Left lung (tissue), 14 donors: ENCODE measurements around the gene MGAT3. TPM values are rescaled to one million over a fixed set of nuclear protein-coding genes. Genes with fewer than 3 reads are reported as not detected.

Experiments
- ATAC-seq: fragments of 200-7000 bp; cut with Tn5 transposase; one replicate; pipeline ENCODE4 v1.9.1; 2020; ENCODE audit warnings: moderate library complexity
- DNase-seq, 4 donors: peaks; one replicate each; pipeline ENCODE4 v3.0.0-alpha.2; 2013 to 2020
- H3K27ac ChIP-seq, 2 donors: fragments of 200-600 bp; sonication (generic) in 1 of 2; one replicate each; pipeline versions ENCODE4 v1.5.0 to v1.8.0; 2020 to 2021
- H3K27me3 ChIP-seq, 2 donors: fragments of 200-600 bp; sonication (generic) in 1 of 2; one replicate each; pipeline versions ENCODE4 v1.5.0 to v1.8.0; 2020 to 2021
- H3K36me3 ChIP-seq, 2 donors: fragments of 200-600 bp; sonication (generic) in 1 of 2; one replicate each; pipeline versions ENCODE4 v1.5.0 to v1.8.0; 2020 to 2021
- H3K4me1 ChIP-seq, 2 donors: fragments of 200-600 bp; one replicate each; pipeline ENCODE4 v1.8.0; 2021
- H3K4me3 ChIP-seq, 2 donors: fragments of 200-600 bp; sonication (generic) in 1 of 2; one replicate each; pipeline versions ENCODE4 v1.5.0 to v1.8.0; 2020 to 2021; ENCODE audit warnings: mild to moderate bottlenecking in 1 of 2
- H3K9me3 ChIP-seq, 2 donors: fragments of 200-600 bp; sonication (generic) in 1 of 2; one replicate each; pipeline versions ENCODE4 v1.5.0 to v1.8.0; 2020 to 2021
- CTCF ChIP-seq, 2 donors: fragments of 200-600 bp; sonication (generic) in 1 of 2; IDR thresholded peaks; one replicate each; pipeline versions ENCODE4 v1.5.0 to v1.8.0; 2021; ENCODE audit warnings: antibody characterized with exemption in 2 of 2
- intact Hi-C, 2 donors: fragments of 100-400 bp; cut with DNase I; formaldehyde crosslinking; loops; one replicate each; pipeline versions ENCODE4 v1.11.2 to v1.14.2; 2022
- long read RNA-seq, 12 donors: library from polyadenylated mRNA in 2 of 12; unstranded in 2 of 12; transcript quantifications; one replicate each; pipeline ENCODE4 v2.0.0 and lab custom pipeline, GENCODE V29; 2019 to 2026
- polyA plus RNA-seq, 6 donors: library from polyadenylated mRNA; unstranded; fragments of 120-200 nt; gene quantifications; one replicate each; pipeline ENCODE4 v1.2.1, GENCODE V29; 2013; ENCODE audit not compliant: insufficient read length in 6 of 6
- total RNA-seq, 2 donors: library from RNA; stranded (reverse); fragmentation: NEBNext Ultra II Directional; extraction: Animal tissue kit (Norgen Biotek cat#: 25700); gene quantifications; one replicate each; pipeline ENCODE4 v1.2.1, GENCODE V29; 2021
- donor health status: DM: no; HTN: yes; CAD: no.
- donor health status: DM: no; HTN: no; CAD: no.

MGAT3 gene
- total RNA-seq (1 to 10 TPM; 6.7 to 8.8 TPM), polyA plus RNA-seq (10 to 100 TPM in 5 of 6 donors, 1 to 10 TPM in 1; 8.8 to 21.2 (median 16.7) TPM)
- long read RNA-seq, donor 1, full-length matches to known transcripts: 5 of 5 reads
- long read RNA-seq, donor 1, partial matches to known transcripts: 0 of 5 reads
- long read RNA-seq, donor 1, other reads (novel, unspliced or antisense): 0 of 5 reads
- long read RNA-seq, donor 2, full-length matches to known transcripts: 4 of 4 reads
- long read RNA-seq, donor 2, partial matches to known transcripts: 0 of 4 reads
- long read RNA-seq, donor 2, other reads (novel, unspliced or antisense): 0 of 4 reads
- long read RNA-seq, donor 3, full-length matches to known transcripts: 5 of 5 reads
- long read RNA-seq, donor 3, partial matches to known transcripts: 0 of 5 reads
- long read RNA-seq, donor 3, other reads (novel, unspliced or antisense): 0 of 5 reads
- long read RNA-seq, donor 4: 0 reads
- long read RNA-seq, donor 5, full-length matches to known transcripts: 6 of 6 reads
- long read RNA-seq, donor 5, partial matches to known transcripts: 0 of 6 reads
- long read RNA-seq, donor 5, other reads (novel, unspliced or antisense): 0 of 6 reads
- long read RNA-seq, donor 6, full-length matches to known transcripts: 1 of 1 reads
- long read RNA-seq, donor 6, partial matches to known transcripts: 0 of 1 reads
- long read RNA-seq, donor 6, other reads (novel, unspliced or antisense): 0 of 1 reads
- long read RNA-seq, donor 7: 0 reads
- long read RNA-seq, donor 8, full-length matches to known transcripts: 3 of 3 reads
- long read RNA-seq, donor 8, partial matches to known transcripts: 0 of 3 reads
- long read RNA-seq, donor 8, other reads (novel, unspliced or antisense): 0 of 3 reads
- long read RNA-seq, donor 9: 0 reads
- long read RNA-seq, donor 10, partial matches to known transcripts: 0 of 1 reads
- long read RNA-seq, donor 10, other reads (novel, unspliced or antisense): 1 of 1 reads
- long read RNA-seq, donor 11, full-length matches to known transcripts: 18 of 18 reads
- long read RNA-seq, donor 11, partial matches to known transcripts: 0 of 18 reads
- long read RNA-seq, donor 11, other reads (novel, unspliced or antisense): 0 of 18 reads
- long read RNA-seq, donor 12, full-length matches to known transcripts: 2 of 2 reads
- long read RNA-seq, donor 12, partial matches to known transcripts: 0 of 2 reads
- long read RNA-seq, donor 12, other reads (novel, unspliced or antisense): 0 of 2 reads

GRCh38 chr22:39456522-39457197 lies at the start of gene MGAT3:
Gene MGAT3, plus strand, starts transcription at chr22:39457012. Its CDS starts 30,336 bp downstream, at chr22:39487348.
- DNase-seq: no peak
- Histone ChIP-seq H3K36me3 (no peaks in the 10 kb centered on the region), H3K4me1 (peaks cover 3 to 13% of the 10 kb centered on the region in 2 donors), H3K9me3 (no peaks in the 10 kb centered on the region), H3K4me3 (peak within 1 kb of the TSS; percentile 22 to 37), H3K27ac (peak within 1 kb of the TSS in 1 of 2 donors; percentile 13), H3K27me3 (peaks cover 14 to 54% of the 10 kb centered on the region in 2 donors)
- intact Hi-C loops: no loop called here
- ATAC-seq: no peak
- no peak for TF ChIP-seq CTCF (IDR thresholded peaks at IDR 0.05)

- Histone ChIP-seq H3K27me3 (no peaks in the 10 kb centered on the region), H3K4me3 (no peak overlapping the region), H3K36me3 (peaks cover 0 to 12% of the 10 kb centered on the region in 2 donors), H3K9me3 (no peaks in the 10 kb centered on the region), H3K27ac (no peak overlapping the region), H3K4me1 (peaks cover 0 to 44% of the 10 kb centered on the region in 2 donors)
- intact Hi-C loops: no loop called here
- TF ChIP-seq CTCF (IDR thresholded peaks at IDR 0.05): no peak
- ATAC-seq (peak; percentile 22), DNase-seq (no peak)
Measured at GRCh38 chr22:39408173-39408572, 48.6 kb upstream of the MGAT3 start.

GRCh38 chr22:39408807-39409206 lies 48.0 kb upstream of the MGAT3 start:
- Histone ChIP-seq H3K4me1 (peaks cover 0 to 51% of the 10 kb centered on the region in 2 donors), H3K4me3 (no peak overlapping the region), H3K36me3 (peaks cover 0 to 12% of the 10 kb centered on the region in 2 donors), H3K9me3 (no peaks in the 10 kb centered on the region), H3K27me3 (no peaks in the 10 kb centered on the region), H3K27ac (no peak overlapping the region)
- TF ChIP-seq CTCF (IDR thresholded peaks at IDR 0.05): no peak
- ATAC-seq (no peak), DNase-seq (no peak)
- intact Hi-C loops: no loop called here

GRCh38 chr22:39409516-39410029 lies 47.2 kb upstream of the MGAT3 start:
- Histone ChIP-seq H3K27ac (no peak overlapping the region), H3K27me3 (no peaks in the 10 kb centered on the region), H3K36me3 (peaks cover 0 to 8% of the 10 kb centered on the region in 2 donors), H3K4me3 (no peak overlapping the region), H3K9me3 (no peaks in the 10 kb centered on the region), H3K4me1 (peaks cover 0 to 51% of the 10 kb centered on the region in 2 donors)
- intact Hi-C loops: no loop called here
- DNase-seq: peak in 1 of 4 donors; percentile 17
- ATAC-seq: no peak
- TF ChIP-seq CTCF (IDR thresholded peaks at IDR 0.05): no peak
